NCI-H1048 (cell line): ENCODE measurements around the gene DNM3.

Experiments
- DNase-seq: peaks from one replicate; lab custom pipeline; 2025; lab: John Stamatoyannopoulos, UW

DNM3 gene

GRCh38 chr1:171817511-171818265, 23.6 kb upstream of the DNM3 start:
- DNase-seq, result no peak

GRCh38 chr1:171819946-171820345, 21.4 kb upstream of the DNM3 start:
- no peak for DNase-seq

- no peak for DNase-seq
Observed at GRCh38 chr1:171826973-171827372, 14.3 kb upstream of the DNM3 start.

- no peak for DNase-seq
Observed at GRCh38 chr1:171828794-171829193, 12.5 kb upstream of the DNM3 start.

- DNase-seq, result no peak
Observed at GRCh38 chr1:171833091-171833825, 8.0 kb upstream of the DNM3 start.

GRCh38 chr1:171834821-171835220, 6.5 kb upstream of the DNM3 start:
- no peak for DNase-seq

- DNase-seq, result no peak
Observed at GRCh38 chr1:171835891-171836290, 5.4 kb upstream of the DNM3 start.

- no peak for DNase-seq
Observed at GRCh38 chr1:171841931-171842761, 848 bp downstream of the DNM3 start.

- DNase-seq, result no peak
Observed at GRCh38 chr1:171844381-171844780, 3.1 kb downstream of the DNM3 start.

GRCh38 chr1:171845998-171846397, 4.7 kb downstream of the DNM3 start:
- DNase-seq, result no peak

GRCh38 chr1:171849245-171849898, 8.1 kb downstream of the DNM3 start:
- no peak for DNase-seq

GRCh38 chr1:171850651-171851350, 9.5 kb downstream of the DNM3 start:
- no peak for DNase-seq

GRCh38 chr1:171852272-171852671, 11.0 kb downstream of the DNM3 start:
- DNase-seq, result no peak

GRCh38 chr1:171855381-171855780, 14.1 kb downstream of the DNM3 start:
- no peak for DNase-seq

- DNase-seq, result no peak
Observed at GRCh38 chr1:171858696-171859095, 17.4 kb downstream of the DNM3 start.

- no peak for DNase-seq
Observed at GRCh38 chr1:171860696-171861095, 19.4 kb downstream of the DNM3 start.

GRCh38 chr1:171863531-171863930, 22.2 kb downstream of the DNM3 start:
- no peak for DNase-seq

GRCh38 chr1:171864308-171864707, 23.0 kb downstream of the DNM3 start:
- DNase-seq, result no peak

GRCh38 chr1:171865106-171865505, 23.8 kb downstream of the DNM3 start:
- DNase-seq, result no peak

GRCh38 chr1:171867236-171867635, 25.9 kb downstream of the DNM3 start:
- DNase-seq, result no peak

- DNase-seq, result no peak
Observed at GRCh38 chr1:171868217-171868803, 27.0 kb downstream of the DNM3 start.
